Psoas muscle (tissue), 8 donors: Measurements from ENCODE around the gene NDUFV2. TPM values are rescaled to one million over a fixed set of nuclear protein-coding genes. Genes with fewer than 3 reads are reported as not detected.
"Not testable (repeated sequence)": the region's sequence is repeated elsewhere in the genome, so short reads cannot be mapped to it uniquely, and the experiment has no call there.

ENCODE experiments used
- ATAC-seq, 4 donors: fragments of 200-7000 bp; cut with Tn5 transposase; one replicate each; pipeline ENCODE4 v1.9.1; 2020; ENCODE audit warnings: moderate library complexity in 3 of 4, mild to moderate bottlenecking in 2 of 4
- DNase-seq, 2 donors: peaks; one replicate each; pipeline ENCODE4 v3.0.0-alpha.2; 2020
- H3K27ac ChIP-seq: fragments of 200-600 bp; one replicate; pipeline ENCODE4 v1.8.0; 2022
- H3K27me3 ChIP-seq, 3 donors: fragments of 200-600 bp in 1 of 3; one replicate each; pipeline versions ENCODE4 v1.6.1 to v1.8.0; 2013 to 2022; ENCODE audit warnings: low read length in 2 of 3, mild to moderate bottlenecking in 2 of 3, moderate library complexity in 1 of 3; ENCODE audit not compliant: insufficient read depth in 3 of 3
- H3K36me3 ChIP-seq, 2 donors: fragments of 200-600 bp in 1 of 2; one replicate each; pipeline versions ENCODE4 v1.6.1 to v1.8.0; 2013 to 2022; ENCODE audit warnings: low read depth in 1 of 2, mild to moderate bottlenecking in 1 of 2, moderate library complexity in 1 of 2; ENCODE audit not compliant: insufficient read depth in 1 of 2
- H3K4me1 ChIP-seq: fragments of 200-600 bp; one replicate; pipeline ENCODE4 v1.8.0; 2022
- H3K4me3 ChIP-seq: fragments of 200-600 bp; one replicate; pipeline ENCODE4 v1.8.0; 2022; ENCODE audit warnings: mild to moderate bottlenecking
- H3K9me3 ChIP-seq: fragments of 200-600 bp; one replicate; pipeline ENCODE4 v1.8.0; 2022
- WGBS, 3 donors: extraction: QIAGEN DNeasy Blood & Tissue Kit; methylation state at CpG; one replicate each; pipeline versions ENCODE4 v1.1.6 to v1.1.7; 2013; 5-methylcytosine and 5-hydroxymethylcytosine counted together
- intact Hi-C, 2 donors: fragments of 100-400 bp; cut with DNase I; formaldehyde crosslinking; loops; one replicate each; pipeline versions ENCODE4 v1.11.0 to v1.14.2; 2022
- polyA plus RNA-seq, 3 donors: library from polyadenylated mRNA; stranded (reverse); fragments of 200-250 nt; gene quantifications; one replicate each; pipeline ENCODE4 v1.2.3, GENCODE V29; 2013
- total RNA-seq, 4 donors: library from RNA; stranded (reverse); fragmentation: NEBNext Ultra II Directional in 2 of 4; extraction: Animal tissue kit (Norgen Biotek cat#: 25700) in 2 of 4; gene quantifications; one replicate each; pipeline versions ENCODE4 v1.2.1 to v1.2.4, GENCODE V29; 2021 to 2023
- TF ChIP-seq, protein P1 (sequence below): fragments of 200-600 bp; IDR thresholded peaks from one replicate; pipeline ENCODE4 v1.8.0; 2022; ENCODE audit warnings: antibody characterized with exemption
- donor health status: healthy with polysubstance abuse.
- donor health status: DM: no; HTN: no; CAD: no; lungs with moderate emphysema.
- donor health status: Bipolar disorder and iron deficiency.
- donor health status: healthy.
- donor health status: DM: yes; HTN: yes; CAD: no.
- donor health status: DM: no; HTN: no; CAD: no.
- donor health status: DM: no; HTN: no; CAD: no.
- donor health status: DM: yes; HTN: yes; CAD: no.

The NDUFV2 gene
- total and polyA plus RNA-seq, 7 donors: 312 to 565 (median 451) TPM

DNA sequence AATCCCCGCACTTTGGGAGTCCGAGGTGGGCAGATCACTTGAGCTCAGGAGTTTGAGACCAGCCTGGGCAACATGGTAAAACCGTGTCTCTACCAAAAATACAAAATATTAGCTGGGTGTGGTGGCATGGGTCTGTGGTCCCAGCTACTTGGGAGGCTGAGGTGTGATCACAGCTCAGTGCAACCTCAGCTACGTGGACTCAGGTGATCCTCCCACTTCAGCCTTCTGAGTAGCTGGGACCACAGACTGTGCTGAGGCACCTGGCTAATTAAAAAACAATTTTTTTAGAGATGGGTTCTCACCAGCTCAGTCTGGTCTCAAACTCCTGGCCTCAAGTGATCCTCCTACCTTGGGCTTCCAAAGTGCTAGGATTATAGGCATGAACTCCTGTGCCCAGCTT, 57.5 kb downstream of the NDUFV2 start:
- peaks cover 0 to 3% of the 10 kb centered on the region in 2 donors for H3K36me3 ChIP-seq
- no peak overlapping the region for H3K4me3 ChIP-seq
- H3K27ac ChIP-seq: no peak overlapping the region
- H3K9me3 ChIP-seq: no peaks in the 10 kb centered on the region
- DNase-seq: no peak
- H3K4me1 ChIP-seq: peaks cover 31% of the 10 kb centered on the region
- 93 to 99% (median 98%) methylated on average over 4 of the region's 4 CpGs for WGBS, 3 donors
- no peak for ATAC-seq
- TF ChIP-seq, protein P1, sequence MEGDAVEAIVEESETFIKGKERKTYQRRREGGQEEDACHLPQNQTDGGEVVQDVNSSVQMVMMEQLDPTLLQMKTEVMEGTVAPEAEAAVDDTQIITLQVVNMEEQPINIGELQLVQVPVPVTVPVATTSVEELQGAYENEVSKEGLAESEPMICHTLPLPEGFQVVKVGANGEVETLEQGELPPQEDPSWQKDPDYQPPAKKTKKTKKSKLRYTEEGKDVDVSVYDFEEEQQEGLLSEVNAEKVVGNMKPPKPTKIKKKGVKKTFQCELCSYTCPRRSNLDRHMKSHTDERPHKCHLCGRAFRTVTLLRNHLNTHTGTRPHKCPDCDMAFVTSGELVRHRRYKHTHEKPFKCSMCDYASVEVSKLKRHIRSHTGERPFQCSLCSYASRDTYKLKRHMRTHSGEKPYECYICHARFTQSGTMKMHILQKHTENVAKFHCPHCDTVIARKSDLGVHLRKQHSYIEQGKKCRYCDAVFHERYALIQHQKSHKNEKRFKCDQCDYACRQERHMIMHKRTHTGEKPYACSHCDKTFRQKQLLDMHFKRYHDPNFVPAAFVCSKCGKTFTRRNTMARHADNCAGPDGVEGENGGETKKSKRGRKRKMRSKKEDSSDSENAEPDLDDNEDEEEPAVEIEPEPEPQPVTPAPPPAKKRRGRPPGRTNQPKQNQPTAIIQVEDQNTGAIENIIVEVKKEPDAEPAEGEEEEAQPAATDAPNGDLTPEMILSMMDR: no peak
- no peaks in the 10 kb centered on the region for H3K27me3 ChIP-seq
- intact Hi-C loops: no loop called here

DNA sequence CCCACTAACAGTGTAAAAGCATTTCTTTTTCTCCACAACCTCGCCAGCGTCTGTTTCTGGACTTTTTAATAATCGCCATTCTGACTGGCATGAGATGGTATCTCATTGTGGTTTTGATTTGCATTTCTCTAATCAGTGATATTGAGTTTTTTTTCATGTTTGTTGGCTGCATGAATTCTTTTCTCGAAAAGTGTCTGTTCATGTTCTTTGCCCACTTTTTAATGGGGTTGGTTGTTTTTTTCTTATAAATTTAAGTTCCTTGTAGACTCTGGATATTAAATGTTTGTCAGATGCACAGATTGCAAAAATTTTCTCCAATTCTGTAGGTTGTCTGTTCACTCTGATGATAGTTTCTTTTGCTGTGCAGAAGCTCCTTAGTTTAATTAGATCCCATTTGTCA, 60.2 kb downstream of the NDUFV2 start:
- H3K9me3 ChIP-seq, H3K27me3 ChIP-seq, H3K36me3 ChIP-seq, DNase-seq, intact Hi-C loops, H3K4me3 ChIP-seq, ATAC-seq, H3K27ac ChIP-seq: not testable (repeated sequence)
- H3K4me1 ChIP-seq: peaks cover 27% of the 10 kb centered on the region
- WGBS, 3 donors: 97 to 99% (median 98%) methylated on average over 4 of the region's 4 CpGs

GRCh38 chr18:9164149-9164548, 61.6 kb downstream of the NDUFV2 start:
- H3K9me3 ChIP-seq, intact Hi-C loops, H3K27me3 ChIP-seq, ATAC-seq, H3K36me3 ChIP-seq, H3K4me3 ChIP-seq, DNase-seq, H3K27ac ChIP-seq: not testable (repeated sequence)
- H3K4me1 ChIP-seq: peaks cover 20% of the 10 kb centered on the region

DNA sequence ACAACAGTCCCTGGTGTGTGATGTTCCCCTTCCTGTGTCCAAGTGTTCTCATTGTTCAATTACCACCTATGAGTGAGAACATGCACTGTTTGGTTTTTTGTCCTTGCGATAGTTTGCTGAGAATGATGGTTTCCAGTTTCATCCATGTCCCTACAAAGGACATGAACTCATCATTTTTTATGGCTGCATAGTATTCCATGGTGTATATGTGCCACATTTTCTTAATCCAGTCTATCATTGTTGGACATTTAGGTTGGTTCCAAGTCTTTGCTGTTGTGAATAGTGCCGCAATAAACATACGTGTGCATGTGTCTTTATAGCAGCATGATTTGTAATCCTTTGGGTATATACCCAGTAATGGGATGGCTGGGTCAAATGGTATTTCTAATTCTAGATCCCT, 63.4 kb downstream of the NDUFV2 start:
- H3K36me3 ChIP-seq, H3K4me1 ChIP-seq, H3K27me3 ChIP-seq, H3K4me3 ChIP-seq, ATAC-seq, intact Hi-C loops, DNase-seq, H3K9me3 ChIP-seq, H3K27ac ChIP-seq: not testable (repeated sequence)
- WGBS, 3 donors: 91 to 99% (median 96%) methylated on average over 3 of the region's 3 CpGs

DNA sequence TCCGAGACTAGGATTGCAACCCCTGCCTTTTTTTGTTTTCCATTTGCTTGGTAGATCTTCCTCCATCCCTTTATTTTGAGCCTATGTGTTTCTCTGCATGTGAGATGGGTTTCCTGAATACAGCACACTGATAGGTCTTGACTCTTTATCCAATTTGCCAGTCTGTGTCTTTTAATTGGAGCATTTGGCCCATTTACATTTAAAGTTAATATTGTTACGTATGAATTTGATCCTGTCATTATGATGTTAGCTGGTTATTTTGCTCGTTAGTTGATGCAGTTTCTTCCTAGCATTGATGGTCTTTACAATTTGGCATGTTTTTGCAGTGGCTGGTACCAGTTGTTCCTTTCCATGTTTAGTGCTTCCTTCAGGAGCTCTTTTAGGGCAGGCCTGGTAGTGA, 67.0 kb downstream of the NDUFV2 start:
- ATAC-seq, H3K27ac ChIP-seq, H3K36me3 ChIP-seq, H3K27me3 ChIP-seq, DNase-seq, H3K9me3 ChIP-seq, intact Hi-C loops, H3K4me3 ChIP-seq: not testable (repeated sequence)
- whole genome bisulfite sequencing, 3 donors: 68 to 94% (median 88%) methylated on average over 3 of the region's 3 CpGs
- peaks cover 30% of the 10 kb centered on the region for H3K4me1 ChIP-seq

GRCh38 chr18:9171919-9172318, 69.4 kb downstream of the NDUFV2 start:
- intact Hi-C loops, ATAC-seq, H3K27me3 ChIP-seq, H3K4me3 ChIP-seq, H3K9me3 ChIP-seq, DNase-seq, H3K27ac ChIP-seq, H3K36me3 ChIP-seq: not testable (repeated sequence)
- WGBS, 3 donors: 93 to 96% (median 95%) methylated on average over 2 to 3 of the region's 3 CpGs
- H3K4me1 ChIP-seq: peaks cover 32% of the 10 kb centered on the region

- DNase-seq (no peak), ATAC-seq (peak in 1 of 4 donors; percentile 46)
- Histone ChIP-seq H3K27ac (no peak overlapping the region), H3K27me3 (no peaks in the 10 kb centered on the region), H3K4me1 (peaks cover 39% of the 10 kb centered on the region), H3K9me3 (no peaks in the 10 kb centered on the region), H3K36me3 (no peaks in the 10 kb centered on the region), H3K4me3 (no peak overlapping the region)
- intact Hi-C loops: no loop called here
- TF ChIP-seq, protein P1: no peak
- WGBS, 3 donors: 78 to 90% (median 80%) methylated on average over 4 of the region's 4 CpGs
Measured at GRCh38 chr18:9172506-9173127, 70.1 kb downstream of the NDUFV2 start.
